HG03159 (cell line): ENCODE results near the gene APEH.
"Not testable (repeated sequence)": the region's sequence is repeated elsewhere in the genome, so short reads cannot be mapped to it uniquely, and the experiment has no call there.

Experiments
- ATAC-seq: cut with Tn5 transposase; IDR thresholded peaks from one replicate; pipeline ENCODE4 v1.9.1; 2021; ENCODE audit warnings: mild to moderate bottlenecking, moderate library complexity; ENCODE audit not compliant: unreplicated experiment

Gene APEH

DNA sequence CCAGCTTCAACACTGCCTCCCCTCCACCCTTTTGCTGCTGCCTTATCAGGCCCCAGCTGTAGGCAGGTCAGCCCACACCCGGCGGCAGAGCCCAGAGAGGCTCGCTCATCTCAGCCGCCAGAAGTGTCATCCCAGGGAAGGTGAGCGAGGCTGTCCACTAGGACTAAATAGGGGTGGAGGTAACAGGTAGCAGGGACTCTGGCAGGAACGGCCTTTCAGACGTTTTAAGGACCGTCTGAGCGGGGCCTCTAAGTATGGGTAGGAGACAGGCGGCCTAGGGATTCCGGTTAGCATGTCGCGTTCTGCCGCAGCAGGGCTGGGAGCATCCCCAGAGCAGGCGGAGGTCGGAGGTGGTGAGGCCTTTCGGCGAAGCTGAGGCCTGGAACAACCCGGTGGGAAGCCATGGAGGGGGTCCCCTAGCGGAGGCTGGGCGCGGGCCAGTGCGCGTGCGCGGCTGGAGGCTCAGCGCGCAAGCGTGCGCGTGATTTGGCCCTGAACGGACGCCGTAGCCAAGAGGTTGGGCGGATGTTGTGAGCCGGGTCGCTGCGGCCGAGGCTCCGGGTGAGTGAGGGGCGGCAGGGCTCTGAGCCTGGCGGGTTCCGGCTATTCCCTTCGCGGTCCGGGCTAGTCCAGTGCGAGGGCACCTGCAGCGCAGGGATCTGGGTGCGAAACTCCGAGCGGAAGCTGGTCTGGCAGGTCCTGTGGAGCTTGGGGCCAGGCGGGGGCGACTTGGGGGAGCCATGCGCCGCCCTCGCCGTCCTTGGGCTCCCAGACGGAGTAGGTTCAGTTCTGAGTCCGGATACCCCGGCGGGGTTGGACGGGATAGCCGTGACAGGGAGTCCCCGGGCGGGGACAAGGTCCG is 15.1 kb downstream of the APEH start, which contains the start of the genes MST1 and RNF123:
MST1 (minus strand) TSS at position 429 of the 862 bp plus-strand sequence. CDS start 783 bp downstream, outside the sequence.
RNF123 (plus strand) TSS at position 512 of the 862 bp plus-strand sequence. CDS start 1,609 bp downstream, outside the sequence.
- ATAC-seq = peak; percentile 50

- not testable (repeated sequence) for ATAC-seq
These were observed 15.9 kb downstream of the APEH start for GRCh38 chr3:49689908-49690624.

GRCh38 chr3:49690856-49691255 is 16.7 kb downstream of the APEH start:
- not testable (repeated sequence) for ATAC-seq

- not testable (repeated sequence) for ATAC-seq
These were observed 17.3 kb downstream of the APEH start for GRCh38 chr3:49691481-49691880.

- not testable (repeated sequence) for ATAC-seq
These were observed 20.4 kb downstream of the APEH start for GRCh38 chr3:49694409-49695070.

DNA sequence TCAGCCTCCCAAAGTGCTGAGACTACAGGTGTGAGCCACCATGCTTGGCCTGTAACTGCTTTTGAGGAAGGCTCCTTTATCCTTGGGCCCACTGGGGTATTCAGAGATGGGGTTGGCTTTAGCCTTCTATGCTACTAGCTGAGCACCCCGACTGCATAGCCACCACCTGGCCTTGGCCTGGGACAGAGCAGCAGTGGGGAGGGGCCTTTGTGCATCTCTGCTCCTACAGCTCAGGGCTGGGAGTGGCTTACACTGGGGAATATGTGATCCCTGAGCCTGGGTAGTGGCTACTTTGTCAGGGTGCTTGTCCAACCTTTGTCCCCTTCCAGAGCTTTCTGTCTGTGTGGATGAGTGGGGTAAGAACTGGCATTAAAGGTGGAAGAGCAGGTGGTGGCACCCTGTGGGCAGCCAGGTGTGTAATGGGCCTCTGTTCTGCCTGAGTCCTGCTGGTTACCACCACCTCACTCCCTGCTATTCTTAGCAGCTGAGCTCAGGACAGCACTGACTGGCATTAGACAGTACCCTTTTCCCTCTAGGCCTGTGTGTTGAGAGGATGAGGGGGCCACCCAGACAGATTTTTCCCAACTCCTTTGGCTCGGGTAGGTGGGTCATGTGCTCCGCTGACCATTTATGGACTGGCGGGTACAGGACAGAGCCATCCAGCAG is 21.3 kb downstream of the APEH start:
- ATAC-seq = not testable (repeated sequence)

DNA sequence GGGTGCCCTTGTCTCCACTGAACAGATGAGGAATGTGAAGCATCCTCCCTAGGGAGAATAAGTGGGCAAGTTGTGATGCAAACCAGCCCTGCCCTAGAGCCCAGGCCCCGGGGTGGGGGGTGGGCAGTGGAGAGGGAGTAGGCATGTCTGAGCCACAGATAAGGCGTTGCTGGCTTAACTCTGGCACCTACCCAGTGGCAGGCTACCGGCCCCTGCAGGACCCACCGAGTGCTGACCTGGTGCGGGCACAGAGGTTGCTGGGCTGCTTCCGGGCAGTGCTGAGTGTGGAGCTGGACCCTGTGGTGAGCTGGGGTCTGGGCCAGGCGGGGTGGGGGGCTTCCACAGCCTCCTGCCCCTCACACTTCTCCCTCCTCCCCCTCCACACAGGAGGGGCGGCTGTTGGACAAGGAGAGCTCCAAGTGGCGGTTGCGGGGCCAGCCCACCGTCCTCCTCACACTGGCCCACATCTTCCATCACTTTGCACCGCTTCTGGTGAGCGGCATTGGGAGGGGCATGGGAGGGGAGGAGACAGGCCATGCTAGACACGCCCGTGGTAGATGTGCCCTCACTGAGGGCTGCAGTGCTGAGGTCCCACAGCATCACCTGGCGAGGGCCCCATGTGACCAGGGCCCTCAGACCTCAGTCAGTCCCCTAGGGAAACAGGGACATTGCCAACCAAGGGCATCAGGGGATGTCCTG is 25.3 kb downstream of the APEH start:
- ATAC-seq = no peak

GRCh38 chr3:49700014-49700413 is 25.9 kb downstream of the APEH start:
- ATAC-seq = no peak

DNA sequence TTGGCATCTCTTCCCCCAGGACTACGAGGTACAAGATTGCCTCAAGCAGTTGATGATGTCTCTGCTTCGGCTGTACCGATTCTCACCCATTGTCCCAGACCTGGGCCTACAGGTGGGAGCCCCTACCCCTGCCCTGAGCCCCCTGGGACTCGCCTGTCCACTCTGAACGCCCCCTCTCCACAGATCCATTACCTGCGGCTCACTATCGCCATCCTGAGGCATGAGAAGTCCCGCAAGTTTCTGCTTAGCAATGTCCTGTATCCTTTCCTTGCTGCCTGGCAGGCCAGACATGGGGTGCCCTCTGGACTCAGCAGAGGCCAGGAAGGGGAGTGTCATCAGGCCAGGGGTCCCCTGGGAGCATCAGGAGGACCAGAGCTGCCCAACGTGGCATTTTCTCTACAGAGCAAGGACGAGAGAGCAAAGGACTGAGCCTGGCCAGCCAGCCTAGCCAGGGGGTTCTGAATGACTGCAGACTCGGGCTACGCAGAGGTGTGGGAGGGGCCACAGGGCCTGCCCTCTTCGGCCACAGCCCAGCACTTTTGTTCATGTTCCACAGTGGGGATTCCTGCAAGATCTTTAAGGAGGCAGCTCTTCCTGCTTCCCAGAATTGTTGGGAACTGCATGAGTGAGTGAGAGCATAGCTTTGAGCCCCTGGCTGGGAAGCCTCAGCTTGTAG is 26.4 kb downstream of the APEH start:
- no peak for ATAC-seq

GRCh38 chr3:49701388-49702077 is 27.4 kb downstream of the APEH start:
- no peak for ATAC-seq

- no peak for ATAC-seq
These were observed 28.5 kb downstream of the APEH start for GRCh38 chr3:49702672-49703071.

GRCh38 chr3:49703443-49703927 is 29.3 kb downstream of the APEH start:
- peak; percentile 64 for ATAC-seq

GRCh38 chr3:49703956-49704355 is 29.8 kb downstream of the APEH start:
- no peak for ATAC-seq

DNA sequence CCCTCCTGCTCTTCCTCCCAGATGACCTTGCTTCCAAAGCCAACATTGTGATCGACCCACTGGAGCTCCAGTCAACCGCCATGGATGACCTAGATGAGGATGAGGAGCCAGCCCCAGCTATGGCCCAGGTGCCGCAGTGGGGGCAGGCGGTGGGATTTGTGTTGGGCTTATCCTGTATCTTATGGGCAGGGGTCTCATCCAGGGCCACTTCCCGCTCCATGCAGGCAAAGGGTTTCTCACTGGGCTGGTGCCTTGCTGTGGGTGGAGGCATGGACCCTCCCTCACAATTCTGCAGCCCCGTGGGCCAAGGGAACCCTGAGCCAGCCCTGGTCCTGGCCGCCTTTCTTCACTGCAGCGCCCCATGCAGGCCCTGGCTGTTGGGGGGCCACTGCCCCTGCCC is 30.5 kb downstream of the APEH start:
- ATAC-seq = no peak

DNA sequence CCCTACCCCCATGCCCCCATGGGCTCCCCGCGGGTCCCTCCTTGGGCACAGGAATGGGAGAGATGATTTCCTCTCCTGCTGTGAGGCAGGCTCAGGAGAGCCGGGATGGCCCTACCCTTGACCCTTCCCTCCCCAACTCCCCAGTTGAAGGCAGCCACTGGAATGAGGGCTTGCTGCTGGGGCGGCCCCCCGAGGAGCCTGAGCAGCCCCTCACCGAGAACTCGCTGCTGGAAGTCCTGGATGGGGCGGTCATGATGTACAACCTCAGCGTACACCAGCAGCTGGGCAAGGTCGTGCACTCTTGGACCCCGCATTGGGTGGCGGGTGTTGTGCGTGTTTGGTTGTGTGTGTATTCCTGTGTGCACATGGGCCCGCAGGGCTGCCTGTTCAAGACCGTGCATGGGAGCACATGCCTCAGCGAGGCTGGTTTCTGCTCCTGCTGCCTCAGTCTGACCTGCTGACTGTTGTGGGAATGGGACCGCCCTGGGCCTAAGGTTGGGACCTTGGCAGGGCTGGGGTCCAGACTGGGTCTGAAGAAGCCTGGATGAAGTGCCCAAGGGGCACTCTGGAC is 31.3 kb downstream of the APEH start:
- no peak for ATAC-seq

GRCh38 chr3:49706456-49707112 is 32.4 kb downstream of the APEH start:
- ATAC-seq = no peak

GRCh38 chr3:49707113-49707480 is 32.9 kb downstream of the APEH start:
- ATAC-seq = no peak

- no peak for ATAC-seq
These were observed 35.7 kb downstream of the APEH start for GRCh38 chr3:49709852-49710251.
